Measurements from ENCODE around the gene MORN1. TPM values are rescaled to one million over a fixed set of nuclear protein-coding genes. Genes with fewer than 3 reads are reported as not detected.

MORN1 gene
- total RNA-seq, 6 experiments from 2014 or later, result 3.1 to 7.1 (median 4.5) TPM

DNA sequence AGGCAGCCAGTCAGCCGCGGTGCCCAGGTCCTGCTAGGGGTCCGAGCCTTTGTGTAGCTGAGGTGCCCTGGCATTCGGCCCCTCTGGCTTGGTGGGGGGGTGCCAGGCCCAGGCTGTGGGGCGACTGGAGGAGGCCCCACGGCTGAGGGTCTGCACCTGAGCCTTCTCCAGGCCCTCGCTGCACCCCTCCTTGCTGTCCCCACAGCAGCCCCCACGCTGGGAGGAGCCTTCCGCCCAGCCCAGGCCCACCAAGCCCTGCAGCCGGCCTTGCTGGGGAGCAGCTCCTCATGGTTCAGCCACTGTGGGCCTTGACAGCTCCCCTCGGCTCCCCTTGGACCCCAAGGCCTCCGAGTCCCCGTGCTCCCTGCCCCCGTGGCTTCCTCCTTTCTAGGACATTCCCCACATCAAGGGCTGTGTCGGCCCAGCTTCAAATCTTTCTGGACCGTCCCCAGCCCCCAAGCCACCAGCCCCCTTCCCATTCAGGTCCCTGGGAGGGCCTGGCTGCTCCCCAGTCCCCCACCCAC lies 67.8 kb downstream of the MORN1 start:
- TF ChIP-seq, protein P1, sequence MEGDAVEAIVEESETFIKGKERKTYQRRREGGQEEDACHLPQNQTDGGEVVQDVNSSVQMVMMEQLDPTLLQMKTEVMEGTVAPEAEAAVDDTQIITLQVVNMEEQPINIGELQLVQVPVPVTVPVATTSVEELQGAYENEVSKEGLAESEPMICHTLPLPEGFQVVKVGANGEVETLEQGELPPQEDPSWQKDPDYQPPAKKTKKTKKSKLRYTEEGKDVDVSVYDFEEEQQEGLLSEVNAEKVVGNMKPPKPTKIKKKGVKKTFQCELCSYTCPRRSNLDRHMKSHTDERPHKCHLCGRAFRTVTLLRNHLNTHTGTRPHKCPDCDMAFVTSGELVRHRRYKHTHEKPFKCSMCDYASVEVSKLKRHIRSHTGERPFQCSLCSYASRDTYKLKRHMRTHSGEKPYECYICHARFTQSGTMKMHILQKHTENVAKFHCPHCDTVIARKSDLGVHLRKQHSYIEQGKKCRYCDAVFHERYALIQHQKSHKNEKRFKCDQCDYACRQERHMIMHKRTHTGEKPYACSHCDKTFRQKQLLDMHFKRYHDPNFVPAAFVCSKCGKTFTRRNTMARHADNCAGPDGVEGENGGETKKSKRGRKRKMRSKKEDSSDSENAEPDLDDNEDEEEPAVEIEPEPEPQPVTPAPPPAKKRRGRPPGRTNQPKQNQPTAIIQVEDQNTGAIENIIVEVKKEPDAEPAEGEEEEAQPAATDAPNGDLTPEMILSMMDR (IDR thresholded peaks at IDR 0.05), result no peak
- TF ChIP-seq POLR2A (IDR thresholded peaks at IDR 0.05), result no peak
- intact Hi-C loops (cut with DNase I), result no loop called here
- Histone ChIP-seq H3K9me3 (no peaks in the 10 kb centered on the region), H3K27ac (no peak overlapping the region), H3K36me3 (no peaks in the 10 kb centered on the region), H3K4me3 (no peak overlapping the region), H3K27me3 (no peaks in the 10 kb centered on the region), H3K4me1 (no peaks in the 10 kb centered on the region)
- 89% methylated on average over 6 of the region's 16 CpGs for WGBS (ENCODE audit: insufficient coverage, low coverage, low lambda C conversion rate, missing lambda C conversion rate)
- ATAC-seq (no peak), DNase-seq (no peak)

DNA sequence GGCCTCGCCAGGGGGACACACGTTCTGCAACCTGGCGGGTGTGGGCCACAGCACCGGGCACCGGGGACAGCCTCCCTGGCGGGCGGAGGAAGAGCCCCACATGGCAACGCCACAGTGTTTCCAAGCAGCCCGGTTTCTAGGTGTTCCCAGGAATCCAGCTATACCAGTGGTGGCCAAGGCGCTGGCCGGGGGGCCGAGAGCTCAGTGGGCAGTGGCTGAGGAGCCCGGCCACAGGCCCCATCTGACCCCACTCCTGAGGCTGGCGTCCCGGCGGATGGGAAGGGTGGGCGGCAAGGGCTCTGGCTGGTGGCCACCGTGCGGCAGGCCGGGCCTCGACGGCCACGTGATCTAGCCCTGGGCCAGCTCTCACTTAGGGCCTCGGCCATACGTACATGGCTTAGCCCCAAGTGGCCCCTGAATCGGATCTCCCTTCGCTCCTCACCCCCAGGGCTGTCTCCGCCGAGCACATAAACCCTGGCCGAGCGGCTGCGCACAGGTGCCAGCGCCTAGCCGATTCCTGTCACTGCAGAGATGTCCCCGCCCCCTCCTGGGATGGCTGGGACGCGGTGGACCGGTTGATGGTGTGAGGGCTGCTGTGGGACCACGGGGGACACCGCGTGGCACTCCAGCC lies 68.7 kb downstream of the MORN1 start:
- no peaks in the 10 kb centered on the region for H3K9me3 ChIP-seq

DNA sequence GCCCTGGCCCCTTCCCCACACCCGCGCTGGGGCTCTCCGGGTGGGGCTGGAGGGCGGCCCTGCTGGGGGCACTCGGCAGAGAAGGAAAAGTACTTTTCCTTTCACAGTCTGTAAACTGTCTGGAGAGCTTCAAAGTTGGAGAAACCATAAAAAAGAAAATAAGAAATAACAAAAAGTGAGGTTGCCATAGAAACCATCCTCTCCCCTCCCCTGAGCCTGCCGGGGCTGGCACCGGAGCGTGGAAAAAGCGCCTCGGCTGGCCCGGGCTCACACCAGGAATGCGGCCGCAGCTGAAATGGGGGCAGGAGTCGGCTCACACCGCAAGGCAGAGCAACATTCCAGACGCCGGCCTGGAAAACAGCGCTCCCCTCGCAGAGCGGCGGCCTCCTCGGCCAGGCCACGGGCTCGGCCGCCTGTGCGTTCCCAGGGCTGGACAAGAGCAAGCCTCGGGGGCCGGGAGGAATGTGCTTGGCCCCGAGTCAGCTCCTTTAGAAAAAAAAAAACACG lies 69.2 kb downstream of the MORN1 start:
- intact Hi-C loops (cut with DNase I), result no loop called here
- Histone ChIP-seq H3K9me3 (no peaks in the 10 kb centered on the region), H3K4me1 (no peaks in the 10 kb centered on the region), H3K27me3 (no peaks in the 10 kb centered on the region), H3K4me3 (no peak overlapping the region), H3K27ac (peak overlapping the region in 2 of 3 donors; percentile 15 to 29), H3K36me3 (no peaks in the 10 kb centered on the region)
- ATAC-seq, result peak; percentile 22 to 46 (median 41)
- 3% methylated on average over 7 of the region's 30 CpGs for WGBS (ENCODE audit: insufficient coverage, low coverage, low lambda C conversion rate, missing lambda C conversion rate)
- no peak for TF ChIP-seq POLR2A (IDR thresholded peaks at IDR 0.05)
- TF ChIP-seq, protein P1 (IDR thresholded peaks at IDR 0.05), result peak in 1 of 4 donors; percentile 4
- DNase-seq, result no peak

More for the DNA sequence above, 68.7 kb downstream of the MORN1 start:
- H3K27me3 ChIP-seq, result no peaks in the 10 kb centered on the region
- ATAC-seq, result peak in 1 of 4 donors; percentile 5
- TF ChIP-seq, protein P1 (IDR thresholded peaks at IDR 0.05), result peak in 1 of 4 donors; percentile 0
- TF ChIP-seq POLR2A (IDR thresholded peaks at IDR 0.05), result no peak
- intact Hi-C loops (cut with DNase I), result no loop called here
- no peak overlapping the region for H3K4me3 ChIP-seq
- no peaks in the 10 kb centered on the region for H3K36me3 ChIP-seq
- DNase-seq, result no peak
- H3K27ac ChIP-seq, result peak overlapping the region in 1 of 3 donors; percentile 15
- 80% methylated on average over 1 of the region's 41 CpGs for WGBS (ENCODE audit: insufficient coverage, low coverage, low lambda C conversion rate, missing lambda C conversion rate)
- H3K4me1 ChIP-seq, result no peaks in the 10 kb centered on the region

DNA sequence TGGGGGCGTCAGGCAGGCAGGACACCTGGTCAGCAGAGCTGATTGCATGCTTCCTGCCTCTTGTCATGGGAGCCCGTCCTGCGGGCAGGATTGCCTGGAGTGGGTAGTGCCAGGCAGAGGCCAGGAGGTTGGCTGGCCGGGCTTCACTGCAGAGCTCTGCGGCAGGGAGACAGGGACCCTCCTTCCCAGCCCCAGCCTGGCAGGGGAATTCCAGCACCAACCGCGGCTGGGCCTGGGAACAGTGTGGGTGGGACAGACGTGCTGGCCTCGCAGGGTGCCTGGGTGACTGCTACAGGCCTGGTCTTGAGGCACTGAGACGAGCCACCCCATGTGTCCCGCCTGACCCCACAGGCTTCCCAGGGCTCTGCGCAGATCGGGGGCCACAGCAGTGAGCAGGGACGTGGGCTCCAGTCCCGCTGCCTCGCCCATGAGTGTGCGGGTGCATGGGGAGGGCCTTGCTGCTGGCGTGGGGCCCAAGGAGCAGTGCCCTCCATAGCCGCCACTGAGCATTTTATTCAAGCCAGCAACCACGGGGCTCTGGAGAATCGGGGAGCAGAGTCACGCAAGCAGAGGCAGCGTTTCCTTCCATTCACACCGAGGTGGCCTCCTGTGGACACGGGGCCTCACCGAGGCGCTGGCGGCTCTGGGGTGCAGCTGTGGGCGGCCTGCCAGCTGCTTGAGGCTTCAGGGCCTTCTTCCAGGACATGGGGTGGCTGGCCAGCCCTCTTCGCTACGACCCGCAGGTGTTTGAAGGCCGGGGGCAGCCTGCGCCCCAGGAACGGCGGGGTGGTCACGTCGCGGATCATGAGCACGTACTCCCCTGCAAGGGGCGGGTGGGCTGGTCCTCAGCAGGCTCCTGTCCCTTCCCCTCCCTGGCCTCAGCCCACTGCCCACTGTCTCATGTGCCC lies 70.3 kb downstream of the MORN1 start:
- no peak for TF ChIP-seq POLR2A (IDR thresholded peaks at IDR 0.05)
- TF ChIP-seq, protein P1 (IDR thresholded peaks at IDR 0.05), result no peak
- H3K4me3 ChIP-seq, result no peak overlapping the region
- no peaks in the 10 kb centered on the region for H3K27me3 ChIP-seq
- no peaks in the 10 kb centered on the region for H3K36me3 ChIP-seq
- no CpG with 5 or more reads among the region's 41 CpGs for WGBS (ENCODE audit: insufficient coverage, low coverage, low lambda C conversion rate, missing lambda C conversion rate)
- H3K9me3 ChIP-seq, result no peaks in the 10 kb centered on the region
- H3K4me1 ChIP-seq, result no peaks in the 10 kb centered on the region
- intact Hi-C loops (cut with DNase I), result no loop called here
- DNase-seq (no peak), ATAC-seq (no peak)
- no peak overlapping the region for H3K27ac ChIP-seq

Data from right lobe of liver (tissue), 6 donors.